PC-9 (cell line): ENCODE results near the gene HLA-DOB. TPM values are rescaled to one million over a fixed set of nuclear protein-coding genes. Genes with fewer than 3 reads are reported as not detected.
A peak's percentile ranks its signal among the peaks of the same experiment; 100 is the strongest.
"Not testable (repeated sequence)": the region's sequence is repeated elsewhere in the genome, so short reads cannot be mapped to it uniquely, and the experiment has no call there.

ENCODE experiments used
- BruUV-seq: library from RNA; stranded (reverse); fragments of 400-500 nt; replicated peaks from 2 replicates; lab custom pipeline; 2021; lab: Mats Ljungman, UMichigan
- CTCF ChIA-PET: fragments of 300-600 bp; sonication (Branson Sonifier 250); formaldehyde crosslinking; loops from one replicate; lab custom pipeline; 2022; ENCODE audit warnings: antibody characterized with exemption; lab: Charles Lee
- POLR2A ChIA-PET: fragments of 300-600 bp; sonication (Branson Sonifier 250); formaldehyde crosslinking; loops from one replicate; lab custom pipeline; 2022; ENCODE audit warnings: antibody characterized with exemption; ENCODE audit not compliant: unreplicated experiment; lab: Charles Lee
- DNase-seq, 2 experiments: peaks; one replicate each; pipeline versions ENCODE4 v3.0.0 to v3.0.0-alpha.2; 2015 to 2022; ENCODE audit warnings: mixed read lengths in 1 of 2
- H2AFZ ChIP-seq: fragments of 200-600 bp; sonication (generic); 2 replicates; pipeline ENCODE4 v1.8.1; 2017; ENCODE audit warnings: antibody characterized with exemption
- H3F3A ChIP-seq: fragments of 200-600 bp; sonication (generic); 2 replicates; pipeline ENCODE4 v1.8.1; 2017; ENCODE audit warnings: antibody characterized with exemption, mild to moderate bottlenecking, low read depth; ENCODE audit not compliant: insufficient read depth
- H3K27ac ChIP-seq: fragments of 200-600 bp; sonication (generic); 2 replicates; pipeline ENCODE4 v1.6.1; 2016; ENCODE audit warnings: mixed run types
- H3K27me3 ChIP-seq: fragments of 200-600 bp; sonication (generic); 2 replicates; pipeline ENCODE4 v1.6.1; 2016; ENCODE audit warnings: low read depth, mixed run types; ENCODE audit not compliant: insufficient read depth
- H3K36me3 ChIP-seq: fragments of 200-600 bp; sonication (generic); 2 replicates; pipeline ENCODE4 v1.6.1; 2016; ENCODE audit warnings: low read depth, mixed run types
- H3K4me1 ChIP-seq: fragments of 200-600 bp; sonication (generic); replicated peaks from 2 replicates; pipeline ENCODE4 v1.6.1; 2016; ENCODE audit warnings: mixed run types; ENCODE audit not compliant: insufficient read depth
- H3K4me2 ChIP-seq: fragments of 200-600 bp; sonication (generic); 2 replicates; pipeline ENCODE4 v1.6.1; 2017; ENCODE audit warnings: mixed run types
- H3K4me3 ChIP-seq: fragments of 200-600 bp; sonication (generic); 2 replicates; pipeline ENCODE4 v1.6.1; 2016; ENCODE audit warnings: mixed run types
- H3K79me2 ChIP-seq: fragments of 200-600 bp; sonication (generic); 2 replicates; pipeline ENCODE4 v1.6.1; 2017; ENCODE audit warnings: low read depth, mixed run types
- H3K9me2 ChIP-seq: fragments of 200-600 bp; sonication (generic); 2 replicates; pipeline ENCODE4 v1.8.1; 2017; ENCODE audit warnings: mild to moderate bottlenecking; ENCODE audit not compliant: insufficient read depth
- H3K9me3 ChIP-seq: fragments of 200-600 bp; sonication (generic); 2 replicates; pipeline ENCODE4 v1.8.1; 2016; ENCODE audit warnings: low read depth; ENCODE audit not compliant: insufficient read depth
- H4K20me1 ChIP-seq: fragments of 200-600 bp; sonication (generic); 2 replicates; pipeline ENCODE4 v1.8.1; 2017; ENCODE audit not compliant: insufficient read depth
- EZH2 ChIP-seq: fragments of 200-600 bp; sonication (generic); IDR thresholded peaks from 2 replicates; pipeline ENCODE4 v1.8.0; 2017; ENCODE audit warnings: antibody characterized with exemption, low read depth
- intact Hi-C: fragments of 100-400 bp; cut with micrococcal nuclease; formaldehyde crosslinking; loops from one replicate; pipeline ENCODE4 v1.10.0; 2022; ENCODE audit not compliant: unreplicated experiment
- total RNA-seq: library from RNA; stranded (reverse); gene quantifications from 2 replicates; pipeline ENCODE4 v1.2.3, GENCODE V29; 2021
- TF ChIP-seq, protein P1 (sequence below): fragments of 200-600 bp; sonication (generic); conservative IDR thresholded peaks from 2 replicates; pipeline ENCODE4 v1.6.1; 2017; ENCODE audit warnings: mixed run types, antibody characterized with exemption, mild to moderate bottlenecking, moderate library complexity

Gene HLA-DOB
- total RNA-seq, 1 experiment from 2014 or later = 3.4 TPM

DNA sequence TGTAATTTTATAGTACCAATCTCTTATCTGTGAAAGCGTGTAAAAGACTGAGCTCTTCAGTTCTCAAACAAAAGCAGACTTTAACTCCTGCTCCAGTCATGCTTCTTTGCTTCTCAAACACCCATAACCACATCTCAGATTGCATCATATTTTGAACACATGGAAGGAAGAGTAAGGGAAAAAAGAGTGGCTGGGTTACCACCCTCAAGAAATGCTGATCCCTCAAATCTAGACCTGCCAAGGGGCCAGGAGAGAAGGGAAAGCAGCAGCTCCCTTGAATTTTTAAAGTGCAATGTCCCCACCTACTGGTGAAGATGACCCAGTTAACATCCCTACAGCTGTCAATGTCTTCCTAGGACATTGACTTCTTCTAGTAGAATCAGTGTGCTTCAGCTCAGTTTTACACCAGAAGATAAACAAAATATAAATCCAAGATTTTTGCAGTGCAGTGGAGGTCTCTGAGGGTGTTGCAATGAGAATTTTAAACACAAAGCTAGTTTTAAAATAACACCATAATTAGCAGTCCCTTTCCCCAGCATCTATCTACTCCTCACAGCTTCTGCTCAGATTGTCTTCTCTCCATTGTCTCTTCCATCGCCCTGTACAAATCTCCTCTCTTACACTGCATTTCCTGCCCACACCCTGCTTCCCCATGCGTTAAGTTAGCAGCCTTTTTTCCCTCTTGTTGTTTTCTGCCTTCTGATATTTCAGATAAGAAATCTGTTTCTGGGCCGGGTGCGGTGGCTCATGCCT is 30.8 kb downstream of the HLA-DOB start:
- Histone ChIP-seq H3K27me3 (peaks cover 23% of the 10 kb centered on the region), H3K79me2 (no peaks in the 10 kb centered on the region), H3K36me3 (no peaks in the 10 kb centered on the region), H3K4me1 (no peaks in the 10 kb centered on the region), H3K4me2 (no peak overlapping the region), H3K9me2 (no peaks in the 10 kb centered on the region), H4K20me1 (no peaks in the 10 kb centered on the region), H3K4me3 (no peak overlapping the region), H3K27ac (no peak overlapping the region), H3F3A (no peaks in the 10 kb centered on the region), H3K9me3 (no peaks in the 10 kb centered on the region), H2AFZ (no peak overlapping the region)
- TF ChIP-seq, protein P1, sequence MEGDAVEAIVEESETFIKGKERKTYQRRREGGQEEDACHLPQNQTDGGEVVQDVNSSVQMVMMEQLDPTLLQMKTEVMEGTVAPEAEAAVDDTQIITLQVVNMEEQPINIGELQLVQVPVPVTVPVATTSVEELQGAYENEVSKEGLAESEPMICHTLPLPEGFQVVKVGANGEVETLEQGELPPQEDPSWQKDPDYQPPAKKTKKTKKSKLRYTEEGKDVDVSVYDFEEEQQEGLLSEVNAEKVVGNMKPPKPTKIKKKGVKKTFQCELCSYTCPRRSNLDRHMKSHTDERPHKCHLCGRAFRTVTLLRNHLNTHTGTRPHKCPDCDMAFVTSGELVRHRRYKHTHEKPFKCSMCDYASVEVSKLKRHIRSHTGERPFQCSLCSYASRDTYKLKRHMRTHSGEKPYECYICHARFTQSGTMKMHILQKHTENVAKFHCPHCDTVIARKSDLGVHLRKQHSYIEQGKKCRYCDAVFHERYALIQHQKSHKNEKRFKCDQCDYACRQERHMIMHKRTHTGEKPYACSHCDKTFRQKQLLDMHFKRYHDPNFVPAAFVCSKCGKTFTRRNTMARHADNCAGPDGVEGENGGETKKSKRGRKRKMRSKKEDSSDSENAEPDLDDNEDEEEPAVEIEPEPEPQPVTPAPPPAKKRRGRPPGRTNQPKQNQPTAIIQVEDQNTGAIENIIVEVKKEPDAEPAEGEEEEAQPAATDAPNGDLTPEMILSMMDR = peak; percentile 72
- TF ChIP-seq EZH2 = no peak
- peak in 1 of 2 experiments; percentile 37 for DNase-seq
- ChIA-PET POLR2A (interaction anchor here (0.5 to 0.7 kb wide), 3 partner anchors 31 to 994 kb away, joined by 3 to 6 read pairs (median 4); no protein-coding TSS in a partner anchor), CTCF (interaction anchor here (0.7 to 1.2 kb wide), 6 partner anchors 52 to 385 kb away, joined by 3 to 6 read pairs (median 4); partner anchors contain the start of gene TAP2)
- BruUV-seq = no TSS peak
- intact Hi-C loops = loop anchor here (1.0 to 5.0 kb wide), 2 partner anchors 354 to 371 kb away; no protein-coding TSS in a partner anchor

DNA sequence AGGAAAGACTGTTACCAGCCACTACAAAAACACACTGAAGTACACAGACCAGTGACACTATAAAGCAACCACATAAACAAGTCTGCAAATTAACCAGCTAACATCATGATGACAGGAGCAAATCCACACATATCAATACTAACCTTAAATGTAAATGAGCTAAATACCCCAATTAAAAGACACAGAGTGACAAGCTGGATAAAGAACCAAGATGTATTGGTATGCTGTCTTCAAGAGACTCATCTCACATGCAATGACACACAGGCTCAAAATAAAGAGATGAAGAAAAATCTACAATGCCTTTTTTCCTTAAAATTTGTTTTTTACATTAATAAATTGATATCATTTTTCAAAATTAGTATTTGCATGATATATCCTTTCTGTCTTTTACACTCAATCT is 33.9 kb downstream of the HLA-DOB start:
- peaks cover 35% of the 10 kb centered on the region for H3K27me3 ChIP-seq
- DNase-seq, H3K36me3 ChIP-seq, H2AFZ ChIP-seq, intact Hi-C loops, H3K4me1 ChIP-seq, H3F3A ChIP-seq, H3K79me2 ChIP-seq, CTCF ChIA-PET, H3K4me3 ChIP-seq, POLR2A ChIA-PET, H3K9me3 ChIP-seq, H4K20me1 ChIP-seq, H3K4me2 ChIP-seq, H3K27ac ChIP-seq, H3K9me2 ChIP-seq, BruUV-seq: not testable (repeated sequence)

DNA sequence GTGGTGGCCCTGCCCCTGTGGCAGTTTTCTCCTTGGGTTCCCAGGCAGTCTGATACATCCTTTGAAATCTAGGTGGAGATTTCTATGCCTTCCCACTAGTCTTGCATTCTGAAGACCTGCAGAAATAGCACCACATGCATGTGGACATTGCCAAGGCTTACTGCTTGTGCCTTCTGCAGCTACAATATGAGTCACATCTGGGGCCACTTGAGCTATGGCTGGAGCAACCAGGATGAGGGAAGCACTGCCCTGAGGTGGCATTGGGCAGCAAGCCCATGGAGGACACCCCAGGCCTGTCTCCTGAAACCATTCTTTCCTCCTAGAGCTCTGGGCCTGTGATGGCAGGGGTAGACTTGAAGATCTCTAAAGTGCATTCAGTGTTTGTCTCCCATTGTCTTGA is 37.8 kb downstream of the HLA-DOB start:
- intact Hi-C loops = no loop called here
- H3K9me3 ChIP-seq = no peaks in the 10 kb centered on the region
- no peaks in the 10 kb centered on the region for H3F3A ChIP-seq
- H3K27ac ChIP-seq = no peak overlapping the region
- no peak overlapping the region for H3K4me2 ChIP-seq
- TF ChIP-seq, protein P1 = no peak
- no peak for TF ChIP-seq EZH2
- no peaks in the 10 kb centered on the region for H4K20me1 ChIP-seq
- no peaks in the 10 kb centered on the region for H3K9me2 ChIP-seq
- H3K36me3 ChIP-seq = no peaks in the 10 kb centered on the region
- CTCF ChIA-PET = no interaction called here
- no TSS peak for BruUV-seq
- H3K4me3 ChIP-seq = no peak overlapping the region
- no peaks in the 10 kb centered on the region for H3K4me1 ChIP-seq
- H3K27me3 ChIP-seq = peaks cover 45% of the 10 kb centered on the region
- DNase-seq = no peak
- H3K79me2 ChIP-seq = no peaks in the 10 kb centered on the region
- H2AFZ ChIP-seq = no peak overlapping the region
- POLR2A ChIA-PET = interaction anchor here (0.6 kb wide), 1 partner anchor 716 kb away, joined by 3 read pairs; no protein-coding TSS in a partner anchor
